ENCODE measurements around the gene KIN. TPM values are rescaled to one million over a fixed set of nuclear protein-coding genes. Genes with fewer than 3 reads are reported as not detected.

KIN gene
- total RNA-seq, 1 experiment from 2014 or later: 13.0 TPM

DNA sequence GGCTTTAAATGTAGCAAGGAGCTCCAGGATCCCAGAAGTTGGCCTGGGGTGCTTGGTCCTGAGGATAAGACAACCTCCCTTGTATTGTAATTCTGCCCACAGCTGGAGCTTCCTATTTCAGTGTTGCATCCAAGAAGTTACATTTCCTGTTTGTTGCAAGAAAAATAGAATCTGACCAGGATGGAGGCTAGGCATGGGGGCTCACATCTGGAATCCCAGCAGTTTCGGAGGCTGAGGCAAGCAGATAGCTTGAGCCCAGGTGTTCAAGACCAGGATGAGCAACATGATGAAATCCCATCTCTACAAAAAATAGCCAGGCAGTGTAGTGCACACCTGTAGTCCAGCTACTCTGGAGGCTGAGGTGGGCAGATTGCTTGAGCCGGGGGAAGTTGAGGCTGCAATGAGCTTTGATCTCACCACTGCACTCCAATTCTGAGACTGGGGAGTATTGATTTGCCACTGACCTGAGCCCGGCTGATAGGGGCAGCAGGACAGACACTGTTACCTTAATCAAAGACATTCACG is 85.4 kb downstream of the KIN start:
- ChIA-PET CTCF (interaction anchor here (0.7 to 2.3 kb wide), 2 partner anchors 15 to 177 kb away, joined by 4 to 7 read pairs; no protein-coding TSS in a partner anchor), POLR2A (no interaction called here)
- Mint-ChIP-seq H3K27me3 (ENCODE audit: insufficient read depth, unreplicated experiment) (peaks cover 53% of the 10 kb centered on the region), H3K27ac (ENCODE audit: low read depth, unreplicated experiment) (no peak overlapping the region), H3K9me3 (ENCODE audit: unreplicated experiment) (no peaks in the 10 kb centered on the region), H3K4me1 (ENCODE audit: insufficient read depth, unreplicated experiment) (no peaks in the 10 kb centered on the region), H3K4me3 (ENCODE audit: unreplicated experiment) (no peak overlapping the region), H3K36me3 (ENCODE audit: insufficient read depth, unreplicated experiment) (peaks cover 7% of the 10 kb centered on the region)
- DNase-seq (ENCODE audit: unreplicated experiment): no peak
- no TSS peak for BruUV-seq (replicated peaks)
- TF ChIP-seq, protein P1, sequence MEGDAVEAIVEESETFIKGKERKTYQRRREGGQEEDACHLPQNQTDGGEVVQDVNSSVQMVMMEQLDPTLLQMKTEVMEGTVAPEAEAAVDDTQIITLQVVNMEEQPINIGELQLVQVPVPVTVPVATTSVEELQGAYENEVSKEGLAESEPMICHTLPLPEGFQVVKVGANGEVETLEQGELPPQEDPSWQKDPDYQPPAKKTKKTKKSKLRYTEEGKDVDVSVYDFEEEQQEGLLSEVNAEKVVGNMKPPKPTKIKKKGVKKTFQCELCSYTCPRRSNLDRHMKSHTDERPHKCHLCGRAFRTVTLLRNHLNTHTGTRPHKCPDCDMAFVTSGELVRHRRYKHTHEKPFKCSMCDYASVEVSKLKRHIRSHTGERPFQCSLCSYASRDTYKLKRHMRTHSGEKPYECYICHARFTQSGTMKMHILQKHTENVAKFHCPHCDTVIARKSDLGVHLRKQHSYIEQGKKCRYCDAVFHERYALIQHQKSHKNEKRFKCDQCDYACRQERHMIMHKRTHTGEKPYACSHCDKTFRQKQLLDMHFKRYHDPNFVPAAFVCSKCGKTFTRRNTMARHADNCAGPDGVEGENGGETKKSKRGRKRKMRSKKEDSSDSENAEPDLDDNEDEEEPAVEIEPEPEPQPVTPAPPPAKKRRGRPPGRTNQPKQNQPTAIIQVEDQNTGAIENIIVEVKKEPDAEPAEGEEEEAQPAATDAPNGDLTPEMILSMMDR (IDR thresholded peaks at IDR 0.05; ENCODE audit: unreplicated experiment): no peak
- intact Hi-C loops (cut with micrococcal nuclease): no loop called here

DNA sequence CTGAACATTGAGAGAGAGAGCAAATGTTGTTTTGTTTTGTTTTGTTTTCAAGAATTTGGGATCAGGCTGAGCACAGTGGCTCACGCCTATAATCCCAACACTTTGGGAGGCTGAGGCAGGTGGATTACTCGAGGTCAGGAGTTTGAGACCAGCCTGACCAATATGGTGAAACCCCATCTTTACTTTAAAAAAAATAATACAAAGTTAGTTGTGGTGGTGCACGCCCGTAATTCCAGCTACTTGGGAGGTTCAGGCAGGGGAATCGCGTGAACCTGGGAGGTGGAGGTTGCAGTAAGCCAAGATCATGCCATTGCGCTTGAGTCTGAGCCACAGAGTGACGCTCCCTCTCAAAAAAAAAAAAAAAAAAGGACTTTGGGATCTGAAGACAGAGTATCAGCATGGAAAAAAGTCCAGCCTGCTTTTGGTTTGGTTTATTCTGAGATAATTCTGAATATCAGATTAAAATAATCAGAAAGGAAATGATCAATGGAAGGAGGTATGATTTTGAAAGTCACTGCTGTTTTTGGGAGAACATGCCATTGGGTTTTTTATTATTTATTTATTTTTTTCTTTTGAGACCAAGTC is 86.5 kb downstream of the KIN start:
- DNase-seq (ENCODE audit: unreplicated experiment): no peak
- TF ChIP-seq, protein P1 (IDR thresholded peaks at IDR 0.05; ENCODE audit: unreplicated experiment): no peak
- ChIA-PET CTCF (interaction anchor here (1.7 kb wide), 1 partner anchor 15 kb away, joined by 8 read pairs; no protein-coding TSS in a partner anchor), POLR2A (no interaction called here)
- Mint-ChIP-seq H3K9me3 (ENCODE audit: unreplicated experiment) (no peaks in the 10 kb centered on the region), H3K4me1 (ENCODE audit: insufficient read depth, unreplicated experiment) (no peaks in the 10 kb centered on the region), H3K36me3 (ENCODE audit: insufficient read depth, unreplicated experiment) (peaks cover 7% of the 10 kb centered on the region), H3K27ac (ENCODE audit: low read depth, unreplicated experiment) (no peak overlapping the region), H3K4me3 (ENCODE audit: unreplicated experiment) (no peak overlapping the region), H3K27me3 (ENCODE audit: insufficient read depth, unreplicated experiment) (peaks cover 43% of the 10 kb centered on the region)
- BruUV-seq (replicated peaks): no TSS peak
- intact Hi-C loops (cut with micrococcal nuclease): no loop called here

Other genes starting within 250 kb of the KIN start
- not detected in 2 replicates for gene ITIH5, start 121.0 kb downstream of the KIN start, total RNA-seq (2022)
- not detected in 2 replicates for gene ITIH2, start 84.7 kb downstream of the KIN start, total RNA-seq (2022)
- 268 and 281 TPM in 2 replicates for gene ATP5F1C, start 184 bp upstream of the KIN start, total RNA-seq (2022)
- gene TAF3, start 30.5 kb upstream of the KIN start, total RNA-seq (2022): 9.3 and 9.9 TPM in 2 replicates

Measured in MCF 10A (cell line).